Body of pancreas (tissue), 4 donors: ENCODE measurements around the gene HYKK.

ENCODE experiments used
- CTCF ChIP-seq, 7 experiments: fragments of 450-650 bp in 4 of 7; fragments of 200-600 bp in 3 of 7; sonication (generic) in 3 of 7; IDR thresholded peaks; one replicate each; pipeline ENCODE4 v1.5.1; 2016 to 2019; ENCODE audit warnings: antibody characterized with exemption in 7 of 7
- POLR2A ChIP-seq, 3 donors: fragments of 450-650 bp; IDR thresholded peaks; one replicate each; pipeline ENCODE4 v1.6.1; 2016; ENCODE audit warnings: antibody characterized with exemption in 3 of 3, mild to moderate bottlenecking in 2 of 3

- TF ChIP-seq CTCF (IDR thresholded peaks at IDR 0.05) (no peak), POLR2A (IDR thresholded peaks at IDR 0.05) (no peak)
These were observed 63.3 kb downstream of the HYKK start for GRCh38 chr15:78570710-78571109.
